GM21737 (cell line): ENCODE measurements around the gene ALX1.
"Not testable (repeated sequence)": the region's sequence is repeated elsewhere in the genome, so short reads cannot be mapped to it uniquely, and the experiment has no call there.

ENCODE experiments used
- ATAC-seq: cut with Tn5 transposase; IDR thresholded peaks from one replicate; pipeline ENCODE4 v1.9.1; 2021; ENCODE audit warnings: mild to moderate bottlenecking, moderate library complexity; ENCODE audit not compliant: unreplicated experiment

ALX1 gene

DNA sequence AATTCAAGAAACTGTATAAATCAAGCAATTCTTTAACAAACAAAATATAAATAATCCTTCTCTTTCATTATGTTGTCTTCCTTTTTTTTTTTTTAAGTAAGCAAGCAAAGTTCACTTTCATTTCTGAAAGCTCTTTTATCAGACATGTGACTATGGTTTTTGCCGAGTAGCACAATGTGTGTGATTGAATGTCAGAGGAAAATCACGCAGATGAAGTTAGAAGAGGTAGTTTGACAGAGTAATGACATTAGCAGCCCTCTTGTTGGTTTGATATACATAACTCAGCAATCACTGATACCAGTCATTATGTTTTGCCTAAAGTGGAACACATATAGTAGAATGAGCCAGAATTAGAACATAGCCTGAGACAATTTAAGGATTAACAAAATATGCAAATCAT is 19.0 kb downstream of the ALX1 start:
- ATAC-seq = no peak

DNA sequence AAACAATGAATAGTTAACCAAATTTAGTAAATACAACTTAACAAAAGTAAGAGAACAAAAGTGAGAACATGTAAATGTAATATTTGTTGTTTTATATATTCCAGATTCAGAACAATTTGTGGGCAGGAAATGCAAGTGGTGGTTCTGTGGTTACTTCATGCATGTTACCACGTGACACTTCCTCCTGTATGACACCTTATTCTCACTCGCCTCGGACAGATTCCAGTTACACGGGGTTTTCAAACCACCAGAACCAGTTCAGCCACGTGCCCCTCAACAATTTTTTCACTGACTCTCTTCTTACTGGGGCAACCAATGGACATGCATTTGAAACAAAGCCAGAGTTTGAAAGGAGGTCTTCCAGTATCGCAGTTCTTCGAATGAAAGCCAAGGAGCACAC is 21.0 kb downstream of the ALX1 start:
- no peak for ATAC-seq

DNA sequence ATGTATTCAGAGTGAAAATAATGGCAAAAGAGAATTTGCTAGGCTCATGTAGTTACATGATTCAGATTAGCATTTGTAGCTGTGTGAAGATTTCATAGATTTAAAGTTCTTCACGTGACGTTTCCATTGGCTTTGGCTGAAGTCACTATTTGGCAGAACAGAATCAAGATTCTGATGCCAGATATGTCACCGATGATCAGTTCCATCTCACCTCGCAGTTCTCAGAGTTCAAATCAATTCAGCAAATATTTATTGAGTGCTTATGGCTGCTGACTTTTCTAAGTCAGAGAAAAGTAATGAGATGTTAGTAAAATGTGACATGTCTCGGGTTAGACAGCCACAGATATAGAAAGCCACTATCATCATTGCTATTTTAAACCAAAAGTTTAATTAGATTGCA is 28.4 kb downstream of the ALX1 start:
- ATAC-seq = no peak

DNA sequence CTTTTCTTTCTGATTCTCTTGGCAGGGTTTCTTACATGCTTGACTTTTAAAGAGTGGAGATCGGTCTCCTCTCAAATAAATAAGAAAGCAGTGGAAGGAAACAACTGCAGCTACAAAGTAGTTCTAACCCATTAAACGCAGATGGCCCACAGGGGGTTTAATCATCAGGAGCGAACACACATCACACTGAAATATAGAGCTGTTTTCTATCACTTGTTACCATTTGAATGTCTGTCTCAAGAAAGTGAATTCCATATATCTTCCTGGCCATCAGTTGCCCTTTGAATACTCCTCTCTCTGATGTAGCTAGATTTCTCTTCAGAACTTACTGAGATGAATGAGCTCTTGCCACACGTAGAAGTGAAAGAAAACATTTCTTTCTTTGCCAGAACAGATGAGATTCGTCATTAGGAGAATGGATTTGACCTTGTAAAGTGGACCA is 29.1 kb downstream of the ALX1 start:
- ATAC-seq = no peak

DNA sequence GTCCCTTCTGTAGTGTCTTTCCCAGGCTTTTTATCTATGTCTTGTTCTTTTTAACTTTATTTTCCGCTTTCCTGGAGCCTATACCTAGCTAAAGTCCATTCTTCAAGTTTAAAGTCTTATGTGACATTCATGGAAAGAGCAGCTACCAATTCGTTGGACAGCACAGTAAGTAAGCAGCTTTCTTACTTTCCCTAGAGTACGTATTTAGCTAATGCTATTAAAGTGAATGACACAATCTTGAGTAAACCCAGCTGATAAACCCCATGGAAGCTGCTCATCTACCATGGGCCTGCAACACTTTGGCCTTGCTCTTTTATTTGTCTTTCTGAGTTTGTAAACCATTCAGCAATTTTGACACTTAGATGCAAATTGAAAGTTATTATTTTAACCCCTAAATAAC is 30.0 kb downstream of the ALX1 start:
- no peak for ATAC-seq

DNA sequence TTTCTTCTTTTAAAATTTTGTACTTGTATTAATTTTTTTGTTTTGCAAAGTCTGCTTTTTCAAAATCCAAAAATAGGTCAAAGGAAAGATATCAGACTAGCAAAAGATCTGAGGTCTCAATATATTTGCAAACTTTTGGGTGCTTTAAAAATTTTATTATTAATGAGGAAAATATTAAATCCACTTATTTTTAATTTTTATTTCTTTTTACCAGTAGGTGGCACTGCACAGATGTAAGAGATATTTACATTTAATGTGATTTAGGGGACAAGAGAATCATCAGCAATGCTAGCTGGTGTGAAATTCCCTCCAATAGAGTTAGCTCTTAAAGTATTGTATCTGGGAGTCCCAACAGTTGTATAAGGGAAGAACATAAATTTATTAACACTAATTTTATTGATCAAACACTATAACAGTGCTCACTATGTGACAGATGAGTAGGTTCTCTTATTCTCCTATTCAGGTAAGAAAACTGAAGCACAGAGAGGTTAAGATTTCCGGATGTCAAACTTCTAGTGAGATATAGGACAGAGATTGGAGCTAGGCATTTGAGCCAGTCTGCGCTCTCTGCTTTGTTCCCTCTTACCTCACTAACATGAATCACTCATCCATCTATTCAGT is 30.5 kb downstream of the ALX1 start:
- no peak for ATAC-seq

DNA sequence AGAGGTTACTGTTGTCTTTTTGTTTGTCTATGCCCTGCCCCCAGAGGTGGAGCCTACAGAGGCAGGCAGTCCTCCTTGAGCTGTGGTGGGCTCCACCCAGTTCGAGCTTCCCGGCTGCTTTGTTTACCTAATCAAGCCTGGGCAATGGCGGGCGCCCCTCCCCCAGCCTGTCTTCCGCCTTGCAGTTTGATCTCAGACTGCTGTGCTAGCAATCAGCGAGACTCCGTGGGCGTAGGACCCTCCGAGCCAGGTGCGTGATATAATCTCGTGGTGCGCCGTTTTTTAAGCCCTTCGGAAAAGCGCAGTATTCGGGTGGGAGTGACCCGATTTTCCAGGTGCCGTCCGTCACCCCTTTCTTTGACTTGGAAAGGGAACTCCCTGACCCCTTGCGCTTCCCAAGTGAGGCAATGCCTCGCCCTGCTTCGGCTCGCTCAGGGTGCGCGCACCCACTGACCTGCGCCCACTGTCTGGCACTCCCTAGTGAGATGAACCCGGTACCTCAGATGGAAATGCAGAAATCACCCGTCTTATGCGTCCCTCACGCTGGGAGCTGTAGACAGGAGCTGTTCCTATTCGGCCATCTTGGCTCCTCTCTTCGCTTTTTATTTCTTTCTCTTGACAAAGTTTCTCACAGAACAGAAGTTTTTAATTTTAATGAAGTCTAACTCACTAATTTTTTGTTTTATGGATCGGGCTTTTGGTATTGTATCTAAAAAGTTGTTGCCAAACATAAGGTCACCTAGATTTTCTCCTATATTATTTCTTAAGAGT is 38.0 kb downstream of the ALX1 start:
- ATAC-seq = not testable (repeated sequence)

DNA sequence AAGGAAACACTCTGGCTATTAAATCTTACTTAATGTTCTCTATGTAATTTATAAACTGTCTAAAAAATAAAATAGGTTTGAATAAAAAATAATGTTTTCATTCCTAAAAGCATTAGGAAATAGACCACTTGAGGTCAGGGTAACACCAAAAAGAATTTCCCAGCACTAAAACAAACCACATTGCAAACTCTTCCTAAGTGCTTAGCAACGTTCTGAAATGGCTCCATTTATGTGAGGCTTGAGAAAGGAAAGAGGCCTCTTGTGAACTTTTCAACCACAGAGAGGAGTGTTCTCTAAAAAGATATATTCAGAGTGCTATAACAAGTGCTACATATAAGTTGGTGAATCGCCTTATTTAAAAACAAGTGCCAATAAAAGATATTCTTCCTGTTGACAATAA is 42.7 kb downstream of the ALX1 start:
- ATAC-seq = no peak

DNA sequence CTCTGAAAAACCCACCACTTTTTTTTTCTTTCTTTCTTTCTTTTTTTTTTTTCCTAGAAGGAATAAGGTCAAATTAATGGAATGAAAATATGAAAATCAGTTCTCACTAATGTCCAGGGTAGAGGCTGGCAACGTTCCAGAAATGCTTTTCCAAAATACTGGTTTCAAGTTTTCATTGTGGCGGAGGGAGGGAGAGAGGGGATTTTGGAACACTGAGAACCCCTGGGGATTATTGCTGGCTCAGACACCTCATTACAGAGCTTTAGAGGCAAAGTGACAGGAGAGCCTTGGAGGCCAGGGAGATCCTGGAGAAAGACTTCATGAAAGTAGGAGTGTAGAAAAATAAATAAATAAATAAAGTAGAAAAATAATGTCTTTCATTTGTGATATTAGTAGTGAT is 45.4 kb downstream of the ALX1 start:
- no peak for ATAC-seq

DNA sequence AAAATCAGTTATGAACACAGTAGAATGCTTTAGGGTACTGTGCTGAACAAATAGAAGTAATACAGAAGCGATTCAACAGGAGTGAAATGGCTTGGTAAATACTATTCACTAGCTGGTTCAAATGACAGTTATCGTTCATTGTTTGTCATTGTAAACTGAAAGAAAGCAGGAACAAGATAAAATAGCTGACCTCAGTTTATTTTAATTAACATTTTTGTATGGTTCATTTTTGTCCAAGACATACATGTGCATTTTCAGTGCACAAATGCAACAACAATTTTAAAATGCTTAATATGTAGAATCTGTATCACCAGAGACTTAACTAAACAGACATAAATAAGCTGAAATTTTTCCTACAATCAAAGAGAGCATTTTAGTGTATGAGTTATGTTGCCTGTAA is 49.9 kb downstream of the ALX1 start:
- ATAC-seq = no peak

DNA sequence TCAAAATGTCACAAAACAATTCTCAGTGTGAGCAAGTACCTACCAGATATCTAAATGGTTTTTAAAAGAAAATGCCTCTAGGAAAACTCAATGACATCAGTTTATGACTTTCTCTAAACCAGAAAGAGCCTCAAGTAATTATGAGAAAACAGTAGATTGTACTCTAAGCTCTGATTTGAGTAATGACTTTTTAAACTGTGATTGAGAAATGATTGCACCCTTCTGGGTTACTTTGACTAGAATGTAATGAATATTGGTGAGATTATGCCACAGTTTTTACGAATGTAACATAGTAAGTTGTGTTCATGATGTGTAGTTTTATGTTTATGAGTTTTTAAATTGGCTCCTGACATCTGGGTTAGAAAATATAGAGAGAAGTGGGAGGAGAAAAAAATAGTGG is 68.8 kb downstream of the ALX1 start:
- no peak for ATAC-seq

DNA sequence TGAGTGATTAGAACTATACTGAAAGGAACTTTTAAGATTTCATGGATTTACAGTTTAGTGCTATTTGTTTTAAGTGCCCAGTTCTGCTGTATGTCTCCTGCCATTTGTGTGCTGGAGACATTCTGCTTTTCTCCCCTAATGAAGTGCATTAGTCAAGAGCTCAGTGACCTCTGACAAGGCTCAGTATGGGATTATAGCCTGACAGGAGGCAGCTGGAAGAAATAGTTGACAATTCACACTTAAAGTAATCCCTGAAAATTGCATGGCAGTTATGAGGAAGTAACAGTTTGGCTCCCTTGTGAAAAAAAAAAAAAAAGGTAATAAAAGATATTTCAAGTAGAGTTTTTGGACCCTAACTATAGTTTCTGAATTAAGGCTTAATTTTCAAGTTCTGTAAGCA is 70.3 kb downstream of the ALX1 start:
- ATAC-seq = no peak
